Measurements from ENCODE around the gene SLC17A7.

GRCh38 chr19:49465371-49465770 lies 24.0 kb upstream of the SLC17A7 start:
- no peak for TF ChIP-seq CTCF (IDR thresholded peaks at IDR 0.05)
- TF ChIP-seq POLR2A (IDR thresholded peaks at IDR 0.05), result no peak
- TF ChIP-seq POLR2AphosphoS5 (IDR thresholded peaks at IDR 0.05), result no peak

Measured in suprapubic skin (tissue), 4 donors.